OCI-LY1 (cell line): Measurements from ENCODE around the gene TLE2.

ENCODE experiments used
- CTCF ChIP-seq: fragments of 200-600 bp; sonication (generic), shearing (Covaris generic); IDR thresholded peaks from 2 replicates; pipeline ENCODE4 v1.5.1; 2017; ENCODE audit warnings: mild to moderate bottlenecking, antibody characterized with exemption, low read length, moderate library complexity, mixed read lengths
- EZH2 ChIP-seq: fragments of 200-600 bp; sonication (generic), shearing (Covaris generic); IDR thresholded peaks from 2 replicates; pipeline ENCODE4 v1.8.0; 2017; ENCODE audit warnings: borderline replicate concordance, mixed run types, mild to moderate bottlenecking, antibody characterized with exemption, low read length, moderate library complexity, mixed read lengths

- TF ChIP-seq CTCF (no peak), EZH2 (no peak)
These were observed 9.1 kb upstream of the TLE2 start for GRCh38 chr19:3038214-3038613.
